BJ (cell line): ENCODE data around the gene TRIM69. TPM values are rescaled to one million over a fixed set of nuclear protein-coding genes. Genes with fewer than 3 reads are reported as not detected.

Source experiments
- CTCF ChIA-PET: fragments of 350-600 bp; formaldehyde crosslinking; extraction: SDS; loops from one replicate; lab custom pipeline; 2021; ENCODE audit warnings: antibody characterized with exemption, inconsistent platforms; lab: Yijun Ruan, JAX
- POLR2A ChIA-PET: fragments of 300-600 bp; sonication (Branson Sonifier 250); formaldehyde crosslinking; extraction: SDS; loops from one replicate; lab custom pipeline; 2021; ENCODE audit warnings: antibody characterized with exemption; lab: Charles Lee
- DNase-seq: peaks from one replicate; pipeline ENCODE4 v3.0.0-alpha.2; 2011; ENCODE audit warnings: low read depth
- H3K27me3 ChIP-seq: 2 replicates; pipeline ENCODE4 v1.6.0; 2011; ENCODE audit warnings: low read length; ENCODE audit not compliant: control insufficient read depth, insufficient read depth
- H3K36me3 ChIP-seq: 2 replicates; pipeline ENCODE4 v1.5.1; 2011; ENCODE audit warnings: low read length; ENCODE audit not compliant: control insufficient read depth, insufficient read depth
- H3K4me3 ChIP-seq: 2 replicates; pipeline ENCODE4 v1.5.1; 2011; ENCODE audit warnings: low read depth, mild to moderate bottlenecking, control low read depth, low read length
- CTCF ChIP-seq: IDR thresholded peaks from 2 replicates; pipeline ENCODE4 v1.5.1; 2011; ENCODE audit warnings: low read depth, mild to moderate bottlenecking, control low read depth, inconsistent platforms, low read length, moderate library complexity; ENCODE audit not compliant: insufficient read depth
- polyA plus RNA-seq: library from polyadenylated mRNA; depleted of rRNA; stranded (reverse); fragments of >200 nt; gene quantifications from 2 replicates; pipeline ENCODE4 v1.2.3, GENCODE V29; 2011

TRIM69 gene
- polyA plus RNA-seq, 1 experiment, result 10.8 TPM

- no peak for DNase-seq
- no peak overlapping the region for H3K4me3 ChIP-seq
- no peaks in the 10 kb centered on the region for H3K27me3 ChIP-seq
- POLR2A ChIA-PET, result no interaction called here
- TF ChIP-seq CTCF, result no peak
- no peaks in the 10 kb centered on the region for H3K36me3 ChIP-seq
- CTCF ChIA-PET, result interaction anchor here (1.5 kb wide), 1 partner anchor 28 kb away, joined by 6 read pairs; no protein-coding TSS in a partner anchor
Measured at GRCh38 chr15:44706946-44707636, 29.2 kb upstream of the TRIM69 start.

GRCh38 chr15:44710236-44711095 lies 25.9 kb upstream of the TRIM69 start:
- CTCF ChIA-PET, result interaction anchor here (0.7 to 3.9 kb wide), 11 partner anchors 12 to 47 kb away, joined by 3 to 17 read pairs (median 5); partner anchors contain the start of genes SPG11 and TRIM69
- Histone ChIP-seq H3K27me3 (no peaks in the 10 kb centered on the region), H3K4me3 (peak overlapping the region; percentile 98), H3K36me3 (no peaks in the 10 kb centered on the region)
- DNase-seq, result no peak
- POLR2A ChIA-PET, result interaction anchor here (1.5 to 2.2 kb wide), 2 partner anchors 16 to 18 kb away, joined by 6 to 7 read pairs; no protein-coding TSS in a partner anchor
- TF ChIP-seq CTCF, result peak; percentile 49

GRCh38 chr15:44711096-44711742 lies 25.1 kb upstream of the TRIM69 start, which contains the start of the genes B2M and PATL2:
Gene B2M (plus strand): TSS chr15:44711517. CDS start chr15:44711547, 30 bp downstream.
Gene PATL2 (minus strand): TSS chr15:44711323. CDS start chr15:44676490, 34,833 bp downstream.
- Histone ChIP-seq H3K4me3 (peak within 1 kb of the TSS; percentile 98), H3K27me3 (no peaks in the 10 kb centered on the region), H3K36me3 (peaks cover 3% of the 10 kb centered on the region)
- TF ChIP-seq CTCF, result no peak
- CTCF ChIA-PET, result interaction anchor here (0.7 to 3.9 kb wide), 11 partner anchors 13 to 48 kb away, joined by 3 to 17 read pairs (median 5); partner anchors contain the start of genes SPG11 and TRIM69
- peak; percentile 77 for DNase-seq
- POLR2A ChIA-PET, result interaction anchor here (1.5 to 2.2 kb wide), 2 partner anchors 16 to 18 kb away, joined by 6 to 7 read pairs; no protein-coding TSS in a partner anchor

GRCh38 chr15:44711743-44712345 lies 24.5 kb upstream of the TRIM69 start:
- H3K4me3 ChIP-seq, result peak overlapping the region; percentile 98
- TF ChIP-seq CTCF, result no peak
- no peaks in the 10 kb centered on the region for H3K27me3 ChIP-seq
- peaks cover 4% of the 10 kb centered on the region for H3K36me3 ChIP-seq
- ChIA-PET POLR2A (interaction anchor here (1.5 to 2.2 kb wide), 2 partner anchors 15 to 17 kb away, joined by 6 to 7 read pairs; no protein-coding TSS in a partner anchor), CTCF (interaction anchor here (1.0 to 3.9 kb wide), 8 partner anchors 13 to 49 kb away, joined by 3 to 17 read pairs (median 6); partner anchors contain the start of genes SPG11 and TRIM69)
- DNase-seq, result no peak
